T-helper 2 cell (primary cell): ENCODE results near the gene EPB41L4B.
"Not testable (repeated sequence)": the region's sequence is repeated elsewhere in the genome, so short reads cannot be mapped to it uniquely, and the experiment has no call there.

Experiments used
- DNase-seq, 5 experiments: peaks; one replicate each; pipeline versions ENCODE4 v3.0.0 to v3.0.0-alpha.2; 2012 to 2022
- total RNA-seq, 2 donors: gene quantifications; one replicate each; lab custom pipeline; 2026; lab: John Stamatoyannopoulos, UW

The EPB41L4B gene
- 0 to 0.13 reads per million in 2 donors for total RNA-seq

GRCh38 chr9:109320742-109321448 is at the start of gene EPB41L4B:
Gene EPB41L4B (minus strand): TSS chr9:109321059. CDS start chr9:109320446, 613 bp downstream.
- DNase-seq: peak; percentile 39 to 92 (median 80)

- DNase-seq: no peak
Observed at GRCh38 chr9:109369285-109369684, 48.4 kb upstream of the EPB41L4B start.

- DNase-seq: no peak
Observed at GRCh38 chr9:109360771-109361170, 39.9 kb upstream of the EPB41L4B start.

- DNase-seq: not testable (repeated sequence)
Observed at GRCh38 chr9:109358968-109359603, 38.2 kb upstream of the EPB41L4B start.

- no peak for DNase-seq
Observed at GRCh38 chr9:109355564-109356297, 34.9 kb upstream of the EPB41L4B start.

- DNase-seq: no peak
Observed at GRCh38 chr9:109354190-109354589, 33.3 kb upstream of the EPB41L4B start.

- DNase-seq: peak in 1 of 5 experiments; percentile 5
Observed at GRCh38 chr9:109351032-109351431, 30.2 kb upstream of the EPB41L4B start.

- DNase-seq: no peak
Observed at GRCh38 chr9:109349421-109349846, 28.6 kb upstream of the EPB41L4B start.

GRCh38 chr9:109346904-109347303 is 26.0 kb upstream of the EPB41L4B start:
- no peak for DNase-seq

GRCh38 chr9:109344866-109345265 is 24.0 kb upstream of the EPB41L4B start:
- no peak for DNase-seq

GRCh38 chr9:109342878-109343277 is 22.0 kb upstream of the EPB41L4B start:
- DNase-seq: no peak

- DNase-seq: no peak
Observed at GRCh38 chr9:109341561-109341960, 20.7 kb upstream of the EPB41L4B start.

GRCh38 chr9:109340979-109341378 is 20.1 kb upstream of the EPB41L4B start:
- not testable (repeated sequence) for DNase-seq

- DNase-seq: no peak
Observed at GRCh38 chr9:109336409-109336808, 15.6 kb upstream of the EPB41L4B start.

GRCh38 chr9:109335929-109336328 is 15.1 kb upstream of the EPB41L4B start:
- no peak for DNase-seq

GRCh38 chr9:109335121-109335520 is 14.3 kb upstream of the EPB41L4B start:
- no peak for DNase-seq

GRCh38 chr9:109331353-109331752 is 10.5 kb upstream of the EPB41L4B start:
- no peak for DNase-seq

GRCh38 chr9:109329638-109330258 is 8.9 kb upstream of the EPB41L4B start:
- no peak for DNase-seq

- no peak for DNase-seq
Observed at GRCh38 chr9:109328978-109329637, 8.2 kb upstream of the EPB41L4B start.

GRCh38 chr9:109325089-109325488 is 4.2 kb upstream of the EPB41L4B start:
- no peak for DNase-seq

GRCh38 chr9:109323771-109324170 is 2.9 kb upstream of the EPB41L4B start:
- DNase-seq: no peak

- no peak for DNase-seq
Observed at GRCh38 chr9:109321727-109322126, 868 bp upstream of the EPB41L4B start.
